Thoracic aorta (tissue), 2 donors: ENCODE measurements around the gene ENAH. TPM values are rescaled to one million over a fixed set of nuclear protein-coding genes. Genes with fewer than 3 reads are reported as not detected.
A peak's percentile ranks its signal among the peaks of the same experiment; 100 is the strongest.

ENCODE experiments used
- ATAC-seq: fragments of 150-250 bp; one replicate; pipeline ENCODE4 v1.8.0; 2017; ENCODE audit warnings: low read depth; ENCODE audit not compliant: insufficient number of reproducible peaks, low FRiP score
- DNase-seq: peaks from one replicate; pipeline ENCODE4 v3.0.0-alpha.2; 2020; ENCODE audit warnings: low spot score
- H3K27ac ChIP-seq, 2 donors: fragments of 200-600 bp; sonication (generic); 1 replicate in 1 of 2; 2 replicates in 1 of 2; pipeline ENCODE4 v1.5.1; 2016; ENCODE audit warnings: mild to moderate bottlenecking in 2 of 2, moderate library complexity in 2 of 2
- H3K27me3 ChIP-seq: fragments of 200-600 bp; sonication (generic); replicated peaks from 2 replicates; pipeline ENCODE4 v1.6.0; 2016; ENCODE audit warnings: mild to moderate bottlenecking; ENCODE audit not compliant: insufficient read depth
- H3K36me3 ChIP-seq: fragments of 200-600 bp; sonication (generic); one replicate; pipeline ENCODE4 v1.5.1; 2016
- H3K4me1 ChIP-seq, 2 donors: fragments of 200-600 bp; sonication (generic); 1 replicate in 1 of 2; 2 replicates in 1 of 2; pipeline versions ENCODE4 v1.5.1 to v1.6.0; 2016; ENCODE audit warnings: low read depth in 2 of 2, mild to moderate bottlenecking in 1 of 2; ENCODE audit not compliant: control insufficient read depth in 1 of 2
- H3K4me3 ChIP-seq: fragments of 200-600 bp; sonication (generic); 2 replicates; pipeline ENCODE4 v1.5.1; 2016; ENCODE audit warnings: mild to moderate bottlenecking
- H3K9me3 ChIP-seq: fragments of 200-600 bp; sonication (generic); 2 replicates; pipeline ENCODE4 v1.5.1; 2016
- CTCF ChIP-seq: fragments of 200-600 bp; sonication (generic); IDR thresholded peaks from one replicate; pipeline ENCODE4 v1.5.1; 2019; ENCODE audit warnings: antibody characterized with exemption
- total RNA-seq, 2 donors: library from RNA; depleted of rRNA; stranded (reverse); fragments of >200 nt; gene quantifications; one replicate each; pipeline versions ENCODE4 v1.1.0 to v1.2.3, GENCODE V29; 2016

Gene ENAH
- total RNA-seq, 2 donors from 2014 or later, result 111 to 119 TPM

GRCh38 chr1:225548140-225548857, 104.6 kb downstream of the ENAH start:
- peaks cover 35 to 64% of the 10 kb centered on the region in 2 donors for H3K4me1 ChIP-seq
- no peak for ATAC-seq
- no peaks in the 10 kb centered on the region for H3K27me3 ChIP-seq
- H3K36me3 ChIP-seq, result no peaks in the 10 kb centered on the region
- no peak for DNase-seq
- H3K27ac ChIP-seq, result peak overlapping the region; percentile 41 to 45
- H3K9me3 ChIP-seq, result no peaks in the 10 kb centered on the region
- no peak for TF ChIP-seq CTCF
- no peak overlapping the region for H3K4me3 ChIP-seq

- DNase-seq, result no peak
- Histone ChIP-seq H3K27ac (no peak overlapping the region), H3K9me3 (no peaks in the 10 kb centered on the region), H3K4me3 (no peak overlapping the region), H3K27me3 (no peaks in the 10 kb centered on the region), H3K36me3 (no peaks in the 10 kb centered on the region), H3K4me1 (peaks cover 34 to 66% of the 10 kb centered on the region in 2 donors)
- TF ChIP-seq CTCF, result no peak
- ATAC-seq, result no peak
These were observed 107.3 kb downstream of the ENAH start for GRCh38 chr1:225545649-225546048.

GRCh38 chr1:225544924-225545323, 108.0 kb downstream of the ENAH start:
- Histone ChIP-seq H3K9me3 (no peaks in the 10 kb centered on the region), H3K4me1 (peaks cover 34 to 59% of the 10 kb centered on the region in 2 donors), H3K27me3 (no peaks in the 10 kb centered on the region), H3K36me3 (no peaks in the 10 kb centered on the region), H3K4me3 (no peak overlapping the region), H3K27ac (peak overlapping the region in 1 of 2 donors; percentile 29)
- TF ChIP-seq CTCF, result no peak
- DNase-seq (no peak), ATAC-seq (no peak)

GRCh38 chr1:225544263-225544662, 108.7 kb downstream of the ENAH start:
- Histone ChIP-seq H3K9me3 (no peaks in the 10 kb centered on the region), H3K36me3 (no peaks in the 10 kb centered on the region), H3K27ac (no peak overlapping the region), H3K27me3 (no peaks in the 10 kb centered on the region), H3K4me3 (no peak overlapping the region), H3K4me1 (peaks cover 40 to 57% of the 10 kb centered on the region in 2 donors)
- TF ChIP-seq CTCF, result no peak
- DNase-seq (no peak), ATAC-seq (no peak)

GRCh38 chr1:225543350-225543749, 109.6 kb downstream of the ENAH start:
- DNase-seq, result no peak
- Histone ChIP-seq H3K4me3 (no peak overlapping the region), H3K27me3 (no peaks in the 10 kb centered on the region), H3K4me1 (peaks cover 38 to 60% of the 10 kb centered on the region in 2 donors), H3K36me3 (no peaks in the 10 kb centered on the region), H3K27ac (peak overlapping the region in 1 of 2 donors; percentile 18), H3K9me3 (no peaks in the 10 kb centered on the region)
- ATAC-seq, result no peak
- no peak for TF ChIP-seq CTCF
